Left ventricle myocardium inferior (tissue), 1 donor: Measurements from ENCODE around the gene PRKACG. TPM values are rescaled to one million over a fixed set of nuclear protein-coding genes. Genes with fewer than 3 reads are reported as not detected.

Source experiments
- DNase-seq: peaks from one replicate; pipeline ENCODE4 v3.0.0-alpha.2; 2020
- H3K27ac ChIP-seq: fragments of 200-600 bp; replicated peaks from 2 replicates; pipeline ENCODE4 v1.8.0; 2021
- H3K27me3 ChIP-seq: fragments of 200-600 bp; 2 replicates; pipeline ENCODE4 v1.8.0; 2021; ENCODE audit warnings: low read depth
- H3K36me3 ChIP-seq: fragments of 200-600 bp; 2 replicates; pipeline ENCODE4 v1.8.0; 2021
- H3K4me1 ChIP-seq: fragments of 200-600 bp; 2 replicates; pipeline ENCODE4 v1.8.0; 2021
- H3K4me3 ChIP-seq: fragments of 200-600 bp; 2 replicates; pipeline ENCODE4 v1.8.0; 2021; ENCODE audit warnings: mild to moderate bottlenecking, moderate library complexity
- H3K9me3 ChIP-seq: fragments of 200-600 bp; replicated peaks from 2 replicates; pipeline ENCODE4 v1.8.0; 2021
- CTCF ChIP-seq: fragments of 200-600 bp; IDR thresholded peaks from 2 replicates; pipeline ENCODE4 v1.8.0; 2021; ENCODE audit warnings: antibody characterized with exemption, mild to moderate bottlenecking, borderline replicate concordance
- intact Hi-C: fragments of 100-400 bp; cut with micrococcal nuclease; formaldehyde crosslinking; loops from one replicate; pipeline ENCODE4 v1.11.0; 2022
- total RNA-seq: library from RNA; stranded (reverse); fragmentation: NEBNext Ultra II Directional; extraction: Animal tissue kit (Norgen Biotek cat#: 25700); gene quantifications from one replicate; pipeline ENCODE4 v1.2.1, GENCODE V29; 2021
- donor health status: DM: no; HTN: yes; CAD: no; lungs with severe emphysema.

The PRKACG gene
- total RNA-seq, 1 donor from 2014 or later: not detected

- intact Hi-C loops: no loop called here
- TF ChIP-seq CTCF: no peak
- DNase-seq: no peak
- H3K9me3 ChIP-seq: no peaks in the 10 kb centered on the region
- no peak overlapping the region for H3K4me3 ChIP-seq
- H3K27me3 ChIP-seq: no peaks in the 10 kb centered on the region
- H3K36me3 ChIP-seq: no peaks in the 10 kb centered on the region
- no peak overlapping the region for H3K27ac ChIP-seq
- H3K4me1 ChIP-seq: peaks cover 5% of the 10 kb centered on the region
These were observed 9.7 kb upstream of the PRKACG start for GRCh38 chr9:69023650-69024049.

GRCh38 chr9:69020301-69021145, 6.6 kb upstream of the PRKACG start:
- no peaks in the 10 kb centered on the region for H3K9me3 ChIP-seq
- TF ChIP-seq CTCF: no peak
- intact Hi-C loops: no loop called here

GRCh38 chr9:69019808-69020207, 5.9 kb upstream of the PRKACG start:
- Histone ChIP-seq H3K36me3 (no peaks in the 10 kb centered on the region), H3K27ac (no peak overlapping the region), H3K27me3 (no peaks in the 10 kb centered on the region), H3K9me3 (no peaks in the 10 kb centered on the region), H3K4me1 (peaks cover 8% of the 10 kb centered on the region), H3K4me3 (no peak overlapping the region)
- intact Hi-C loops: no loop called here
- no peak for TF ChIP-seq CTCF
- DNase-seq: no peak

More at GRCh38 chr9:69020301-69021145, 6.6 kb upstream of the PRKACG start:
- Histone ChIP-seq H3K27ac (no peak overlapping the region), H3K36me3 (no peaks in the 10 kb centered on the region), H3K4me1 (peaks cover 8% of the 10 kb centered on the region), H3K27me3 (no peaks in the 10 kb centered on the region), H3K4me3 (no peak overlapping the region)
- no peak for DNase-seq

GRCh38 chr9:69018737-69019136, 4.8 kb upstream of the PRKACG start:
- DNase-seq: no peak
- intact Hi-C loops: no loop called here
- H3K36me3 ChIP-seq: no peaks in the 10 kb centered on the region
- H3K27me3 ChIP-seq: no peaks in the 10 kb centered on the region
- H3K4me1 ChIP-seq: peaks cover 8% of the 10 kb centered on the region
- no peak overlapping the region for H3K4me3 ChIP-seq
- H3K9me3 ChIP-seq: no peaks in the 10 kb centered on the region
- H3K27ac ChIP-seq: no peak overlapping the region
- no peak for TF ChIP-seq CTCF

GRCh38 chr9:69016191-69017096, 2.5 kb upstream of the PRKACG start:
- no peak for TF ChIP-seq CTCF
- Histone ChIP-seq H3K27ac (no peak overlapping the region), H3K36me3 (no peaks in the 10 kb centered on the region), H3K4me3 (no peak overlapping the region), H3K9me3 (no peaks in the 10 kb centered on the region), H3K4me1 (peaks cover 8% of the 10 kb centered on the region), H3K27me3 (no peaks in the 10 kb centered on the region)
- intact Hi-C loops: no loop called here
- DNase-seq: no peak
